Measurements from ENCODE around the gene SEMA3D. TPM values are rescaled to one million over a fixed set of nuclear protein-coding genes. Genes with fewer than 3 reads are reported as not detected.
"Not testable (repeated sequence)": the region's sequence is repeated elsewhere in the genome, so short reads cannot be mapped to it uniquely, and the experiment has no call there.

Gene SEMA3D
- polyA plus RNA-seq, 1 donor: 14.4 TPM

DNA sequence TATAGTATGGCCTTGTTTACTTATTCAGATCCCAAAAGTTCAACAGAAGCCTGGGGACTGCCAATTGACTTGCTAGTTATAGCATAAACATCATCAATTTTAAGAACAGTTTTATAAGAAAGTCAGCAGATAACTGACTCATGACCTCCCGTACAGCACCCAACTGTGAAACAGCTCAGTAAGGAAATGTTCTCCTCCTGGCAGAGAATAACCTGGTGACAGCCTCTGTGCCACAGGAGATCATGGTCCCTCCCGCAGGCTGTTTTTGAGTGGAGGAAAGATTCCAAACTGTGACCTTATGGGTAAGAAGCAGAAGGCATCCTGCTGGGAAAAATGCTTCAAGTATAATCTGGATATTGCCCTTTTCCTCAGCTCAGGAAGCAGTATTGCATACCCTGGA, 182.5 kb downstream of the SEMA3D start:
- H3K27me3 ChIP-seq (ENCODE audit: control insufficient read depth, insufficient read depth, low read length): no peaks in the 10 kb centered on the region
- H3K9me3 ChIP-seq (ENCODE audit: control insufficient read depth, low read depth, low read length): no peaks in the 10 kb centered on the region
- no peaks in the 10 kb centered on the region for H3K4me1 ChIP-seq (ENCODE audit: control insufficient read depth, insufficient read depth, low read length)
- no peak overlapping the region for H3K27ac ChIP-seq (ENCODE audit: low read length)
- H3K36me3 ChIP-seq (ENCODE audit: control insufficient read depth, insufficient read depth, low read length): peaks cover 1% of the 10 kb centered on the region
- no CpG with 5 or more reads among the region's 2 CpGs for WGBS (ENCODE audit: insufficient coverage, low lambda C conversion rate)
- no peak overlapping the region for H3K4me3 ChIP-seq (ENCODE audit: low read length)
- no peak for DNase-seq

DNA sequence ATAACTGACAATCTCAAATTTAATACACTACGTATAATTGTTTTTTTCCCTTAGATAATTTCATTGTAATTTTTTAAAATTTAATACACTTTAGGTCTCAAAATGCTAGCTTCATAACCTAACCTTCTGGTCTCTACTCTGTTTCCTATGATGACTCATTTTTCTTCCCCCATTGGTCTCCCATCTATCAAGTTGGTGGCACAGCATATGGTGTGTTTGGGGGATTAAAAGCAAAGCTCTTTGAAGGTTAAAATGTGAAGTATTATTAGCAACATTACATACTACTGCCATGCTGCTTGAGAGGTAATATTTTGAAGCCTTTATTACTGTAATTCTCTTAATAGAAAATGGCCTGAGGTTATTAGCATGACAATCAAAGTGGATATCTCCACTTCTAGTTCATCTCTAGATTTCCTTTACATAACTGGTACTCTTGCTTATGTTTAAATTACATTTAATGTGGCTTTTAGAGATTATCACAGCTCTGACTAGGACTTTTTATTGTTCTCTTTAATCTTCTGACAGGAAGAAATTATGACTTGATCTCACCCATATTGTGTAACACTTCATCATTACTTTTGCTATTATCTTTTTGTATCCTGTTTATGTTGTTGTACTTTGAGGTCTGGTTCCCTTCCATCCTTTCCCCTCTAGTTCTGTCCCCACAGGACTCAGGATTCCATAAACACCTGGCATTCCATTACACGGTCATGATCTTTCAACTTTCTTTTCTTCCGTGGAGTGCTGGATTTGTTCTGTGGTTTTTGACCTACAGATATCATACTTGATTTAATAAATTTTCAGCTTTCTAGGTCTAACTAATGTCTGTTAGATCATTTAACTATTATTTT, 185.1 kb downstream of the SEMA3D start:
- Histone ChIP-seq H3K36me3 (ENCODE audit: control insufficient read depth, insufficient read depth, low read length) (peaks cover 2% of the 10 kb centered on the region), H3K4me1 (ENCODE audit: control insufficient read depth, insufficient read depth, low read length) (no peaks in the 10 kb centered on the region), H3K27ac (ENCODE audit: low read length) (no peak overlapping the region), H3K9me3 (ENCODE audit: control insufficient read depth, low read depth, low read length) (no peaks in the 10 kb centered on the region), H3K27me3 (ENCODE audit: control insufficient read depth, insufficient read depth, low read length) (no peaks in the 10 kb centered on the region), H3K4me3 (ENCODE audit: low read length) (no peak overlapping the region)
- whole genome bisulfite sequencing (ENCODE audit: insufficient coverage, low lambda C conversion rate): 84% methylated on average over 2 of the region's 3 CpGs
- no peak for DNase-seq

- Histone ChIP-seq H3K27ac (ENCODE audit: low read length) (no peak overlapping the region), H3K4me1 (ENCODE audit: control insufficient read depth, insufficient read depth, low read length) (no peaks in the 10 kb centered on the region), H3K36me3 (ENCODE audit: control insufficient read depth, insufficient read depth, low read length) (peaks cover 2% of the 10 kb centered on the region), H3K27me3 (ENCODE audit: control insufficient read depth, insufficient read depth, low read length) (no peaks in the 10 kb centered on the region), H3K9me3 (ENCODE audit: control insufficient read depth, low read depth, low read length) (no peaks in the 10 kb centered on the region), H3K4me3 (ENCODE audit: low read length) (no peak overlapping the region)
- WGBS (ENCODE audit: insufficient coverage, low lambda C conversion rate): no CpG with 5 or more reads among the region's 1 CpG
- no peak for DNase-seq
Measured at GRCh38 chr7:85000735-85001350, 186.0 kb downstream of the SEMA3D start.

DNA sequence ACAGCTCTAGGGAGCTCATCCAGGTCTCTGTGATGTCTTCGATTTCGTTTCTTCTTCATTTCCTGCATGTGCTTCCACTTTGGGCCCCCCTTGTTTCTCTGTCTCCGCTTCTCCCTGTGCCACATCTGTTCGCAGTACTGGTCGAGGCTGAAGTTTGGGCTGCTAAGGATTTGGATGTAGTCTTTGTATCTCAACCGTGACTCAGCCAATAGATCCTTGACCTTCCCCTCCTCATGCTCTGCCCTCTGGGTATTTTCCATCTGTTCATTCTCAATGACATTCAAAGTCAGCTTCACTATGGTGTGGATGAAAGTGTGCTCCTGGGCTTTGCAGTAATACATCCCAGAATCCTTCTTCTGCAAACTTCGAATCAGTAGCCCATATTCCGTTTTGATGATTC, 187.4 kb downstream of the SEMA3D start:
- H3K9me3 ChIP-seq (ENCODE audit: control insufficient read depth, low read depth, low read length): no peaks in the 10 kb centered on the region
- no peak overlapping the region for H3K4me3 ChIP-seq (ENCODE audit: low read length)
- no peaks in the 10 kb centered on the region for H3K4me1 ChIP-seq (ENCODE audit: control insufficient read depth, insufficient read depth, low read length)
- no peaks in the 10 kb centered on the region for H3K27me3 ChIP-seq (ENCODE audit: control insufficient read depth, insufficient read depth, low read length)
- DNase-seq: no peak
- 100% methylated on average over 3 of the region's 8 CpGs for WGBS (ENCODE audit: insufficient coverage, low lambda C conversion rate)
- H3K27ac ChIP-seq (ENCODE audit: low read length): no peak overlapping the region
- peaks cover 2% of the 10 kb centered on the region for H3K36me3 ChIP-seq (ENCODE audit: control insufficient read depth, insufficient read depth, low read length)

DNA sequence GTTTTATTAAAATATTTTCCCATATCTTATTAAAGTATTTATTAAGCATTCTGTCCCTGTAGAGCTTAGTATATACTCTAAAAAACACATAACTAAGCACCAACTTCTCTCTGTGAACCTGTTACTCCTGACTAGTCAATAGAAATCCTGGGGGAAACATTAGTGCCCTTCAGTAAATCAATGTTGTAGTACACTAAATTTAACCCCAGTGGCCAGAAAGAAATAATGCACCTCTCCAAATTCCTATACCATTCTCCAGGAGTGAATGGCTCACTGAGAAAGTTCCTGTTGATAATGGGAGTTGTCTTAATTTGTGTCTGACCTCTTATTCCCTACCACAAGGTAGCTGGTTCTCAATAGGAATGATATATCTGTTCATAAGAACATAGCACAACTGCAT, 188.2 kb downstream of the SEMA3D start:
- Histone ChIP-seq H3K27me3 (ENCODE audit: control insufficient read depth, insufficient read depth, low read length) (no peaks in the 10 kb centered on the region), H3K27ac (ENCODE audit: low read length) (no peak overlapping the region), H3K4me1 (ENCODE audit: control insufficient read depth, insufficient read depth, low read length) (no peaks in the 10 kb centered on the region), H3K36me3 (ENCODE audit: control insufficient read depth, insufficient read depth, low read length) (peaks cover 2% of the 10 kb centered on the region), H3K4me3 (ENCODE audit: low read length) (no peak overlapping the region), H3K9me3 (ENCODE audit: control insufficient read depth, low read depth, low read length) (no peaks in the 10 kb centered on the region)
- DNase-seq: no peak

- H3K4me1 ChIP-seq (ENCODE audit: control insufficient read depth, insufficient read depth, low read length): no peaks in the 10 kb centered on the region
- WGBS (ENCODE audit: insufficient coverage, low lambda C conversion rate): no CpG with 5 or more reads among the region's 2 CpGs
- H3K4me3 ChIP-seq (ENCODE audit: low read length): no peak overlapping the region
- no peaks in the 10 kb centered on the region for H3K9me3 ChIP-seq (ENCODE audit: control insufficient read depth, low read depth, low read length)
- H3K27ac ChIP-seq (ENCODE audit: low read length): no peak overlapping the region
- peaks cover 2% of the 10 kb centered on the region for H3K36me3 ChIP-seq (ENCODE audit: control insufficient read depth, insufficient read depth, low read length)
- H3K27me3 ChIP-seq (ENCODE audit: control insufficient read depth, insufficient read depth, low read length): no peaks in the 10 kb centered on the region
- DNase-seq: no peak
Measured at GRCh38 chr7:84997626-84998025, 189.2 kb downstream of the SEMA3D start.

- H3K27ac ChIP-seq (ENCODE audit: low read length); H3K4me1 ChIP-seq (ENCODE audit: control insufficient read depth, insufficient read depth, low read length); DNase-seq; H3K27me3 ChIP-seq (ENCODE audit: control insufficient read depth, insufficient read depth, low read length); H3K36me3 ChIP-seq (ENCODE audit: control insufficient read depth, insufficient read depth, low read length); H3K9me3 ChIP-seq (ENCODE audit: control insufficient read depth, low read depth, low read length); H3K4me3 ChIP-seq (ENCODE audit: low read length): not testable (repeated sequence)
- WGBS (ENCODE audit: insufficient coverage, low lambda C conversion rate): no CpG with 5 or more reads among the region's 9 CpGs
Measured at GRCh38 chr7:84992954-84993353, 193.9 kb downstream of the SEMA3D start.

DNA sequence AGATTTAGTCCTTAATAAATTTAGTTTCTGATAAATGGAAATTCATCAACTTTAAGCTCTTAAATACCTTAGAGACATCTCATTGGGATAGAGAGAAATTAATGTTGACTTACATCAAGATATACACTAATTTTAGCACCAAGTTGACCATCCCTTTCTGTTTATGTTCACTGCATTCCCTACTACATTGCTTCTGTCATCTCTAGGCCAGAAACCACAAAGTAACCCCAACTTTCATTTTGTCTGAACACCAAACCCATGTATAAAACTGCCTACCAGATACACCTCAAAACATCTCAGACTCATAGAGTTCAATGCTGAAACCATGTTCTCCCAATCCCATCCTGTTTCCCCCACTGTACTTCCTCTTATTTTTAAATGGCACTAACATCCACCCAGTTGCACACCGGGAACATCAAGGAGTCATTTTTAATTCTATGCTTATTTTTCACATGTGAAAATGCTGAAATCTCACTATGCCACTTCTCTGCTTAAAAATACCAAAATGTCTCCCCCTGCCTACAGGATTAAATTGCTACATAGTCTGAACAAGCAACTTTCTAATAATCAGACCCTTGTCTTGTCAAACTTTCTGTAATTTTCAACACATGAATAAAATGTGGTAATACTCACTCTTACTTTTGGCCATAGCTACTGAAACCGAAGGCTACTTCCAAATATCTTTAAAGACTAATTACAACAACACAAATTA, 201.6 kb downstream of the SEMA3D start:
- Histone ChIP-seq H3K27ac (ENCODE audit: low read length) (no peak overlapping the region), H3K4me3 (ENCODE audit: low read length) (no peak overlapping the region), H3K36me3 (ENCODE audit: control insufficient read depth, insufficient read depth, low read length) (no peaks in the 10 kb centered on the region), H3K4me1 (ENCODE audit: control insufficient read depth, insufficient read depth, low read length) (no peaks in the 10 kb centered on the region), H3K27me3 (ENCODE audit: control insufficient read depth, insufficient read depth, low read length) (no peaks in the 10 kb centered on the region), H3K9me3 (ENCODE audit: control insufficient read depth, low read depth, low read length) (no peaks in the 10 kb centered on the region)
- DNase-seq: no peak
- WGBS (ENCODE audit: insufficient coverage, low lambda C conversion rate): 83% methylated on average over 1 of the region's 2 CpGs

- no peak overlapping the region for H3K27ac ChIP-seq (ENCODE audit: low read length)
- no peaks in the 10 kb centered on the region for H3K36me3 ChIP-seq (ENCODE audit: control insufficient read depth, insufficient read depth, low read length)
- no peaks in the 10 kb centered on the region for H3K27me3 ChIP-seq (ENCODE audit: control insufficient read depth, insufficient read depth, low read length)
- H3K9me3 ChIP-seq (ENCODE audit: control insufficient read depth, low read depth, low read length): no peaks in the 10 kb centered on the region
- no peak overlapping the region for H3K4me3 ChIP-seq (ENCODE audit: low read length)
- no peak for DNase-seq
- H3K4me1 ChIP-seq (ENCODE audit: control insufficient read depth, insufficient read depth, low read length): no peaks in the 10 kb centered on the region
Measured at GRCh38 chr7:84982199-84982598, 204.7 kb downstream of the SEMA3D start.

DNA sequence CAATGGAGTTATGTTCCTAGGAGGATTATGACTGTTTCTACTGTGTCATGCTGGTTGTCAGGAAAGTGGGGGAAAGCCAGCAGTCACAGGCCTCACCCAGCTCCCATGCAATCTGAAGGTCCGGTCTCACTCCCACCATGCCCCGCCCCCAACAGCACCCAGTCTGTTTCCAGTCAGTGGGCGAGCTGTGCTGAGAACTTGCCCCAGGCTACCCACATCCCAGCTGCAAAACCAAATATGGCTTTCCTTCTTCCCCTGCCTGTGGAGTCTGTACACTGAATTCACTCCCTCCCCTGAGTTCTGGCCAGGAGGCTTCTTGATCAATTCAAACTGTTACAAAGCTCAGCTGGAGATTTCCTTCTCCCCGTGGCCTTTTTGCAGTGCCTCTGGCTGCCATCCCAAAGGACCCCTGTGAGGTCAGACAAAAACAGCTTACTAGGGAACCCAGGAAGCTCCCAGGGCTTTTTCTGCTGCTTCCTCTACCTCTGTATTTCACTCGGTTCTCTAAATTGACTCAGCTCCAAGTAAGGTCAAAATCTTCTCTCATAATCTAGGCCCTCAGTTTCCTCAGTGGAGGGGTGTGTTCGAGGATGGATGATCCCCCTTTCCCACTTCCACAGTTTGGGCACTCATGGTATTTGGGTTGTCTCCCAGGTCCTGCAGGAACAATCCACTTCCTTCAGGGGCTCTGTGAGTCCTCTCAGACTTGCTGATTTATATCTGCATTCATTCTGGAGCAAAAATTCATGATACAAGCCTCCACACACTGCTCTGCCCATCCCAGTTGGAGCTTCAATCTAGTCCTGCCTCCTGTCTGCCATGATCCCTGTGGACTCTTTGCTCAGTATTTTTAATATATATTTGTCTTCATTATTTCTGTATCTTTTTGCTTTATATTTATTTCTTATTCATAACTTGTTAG, 205.5 kb downstream of the SEMA3D start:
- H3K4me3 ChIP-seq (ENCODE audit: low read length): no peak overlapping the region
- H3K27me3 ChIP-seq (ENCODE audit: control insufficient read depth, insufficient read depth, low read length): no peaks in the 10 kb centered on the region
- 63% methylated on average over 1 of the region's 6 CpGs for whole genome bisulfite sequencing (ENCODE audit: insufficient coverage, low lambda C conversion rate)
- H3K27ac ChIP-seq (ENCODE audit: low read length): no peak overlapping the region
- H3K9me3 ChIP-seq (ENCODE audit: control insufficient read depth, low read depth, low read length): no peaks in the 10 kb centered on the region
- H3K4me1 ChIP-seq (ENCODE audit: control insufficient read depth, insufficient read depth, low read length): no peaks in the 10 kb centered on the region
- no peaks in the 10 kb centered on the region for H3K36me3 ChIP-seq (ENCODE audit: control insufficient read depth, insufficient read depth, low read length)
- DNase-seq: no peak

Measured in large intestine (tissue), 3 donors.